WTC11 (cell line): ENCODE results near the gene TMTC3. TPM values are rescaled to one million over a fixed set of nuclear protein-coding genes. Genes with fewer than 3 reads are reported as not detected.
A peak's percentile ranks its signal among the peaks of the same experiment; 100 is the strongest.

Experiments used
- ATAC-seq: fragments of 200-7000 bp; cut with Tn5 transposase; 2 replicates; pipeline ENCODE4 v1.10.0; 2021; ENCODE audit warnings: mild to moderate bottlenecking, moderate library complexity
- CTCF ChIA-PET: fragments of 300-600 bp; sonication (Branson Sonifier 250); formaldehyde crosslinking; loops from one replicate; lab custom pipeline; 2021; ENCODE audit warnings: antibody characterized with exemption; lab: Charles Lee
- POLR2A ChIA-PET: fragments of 350-600 bp; sonication (Branson Sonifier 250); formaldehyde crosslinking; loops from one replicate; lab custom pipeline; 2021; ENCODE audit warnings: antibody characterized with exemption; lab: Charles Lee
- DNase-seq: peaks from one replicate; pipeline ENCODE4 v3.0.0; 2021; ENCODE audit warnings: low spot score
- H3K27ac Mint-ChIP-seq: 2 replicates; pipeline ENCODE4 v1.8.0; 2021; ENCODE audit warnings: mixed read lengths
- H3K27me3 Mint-ChIP-seq: 2 replicates; pipeline ENCODE4 v1.8.0; 2021; ENCODE audit warnings: low read depth, mild to moderate bottlenecking, moderate library complexity, mixed read lengths
- H3K36me3 Mint-ChIP-seq: 2 replicates; pipeline ENCODE4 v1.8.0; 2021; ENCODE audit warnings: mixed read lengths
- H3K4me1 Mint-ChIP-seq: 2 replicates; pipeline ENCODE4 v1.8.0; 2022; ENCODE audit warnings: mixed read lengths
- H3K4me3 Mint-ChIP-seq: 2 replicates; pipeline ENCODE4 v1.8.0; 2021; ENCODE audit warnings: mild to moderate bottlenecking, moderate library complexity, mixed read lengths
- H3K9me3 Mint-ChIP-seq: 2 replicates; pipeline ENCODE4 v1.8.0; 2021; ENCODE audit warnings: mixed read lengths
- ATF1 ChIP-seq: sonication (generic); formaldehyde crosslinking; IDR thresholded peaks from 2 replicates; pipeline ENCODE4 v1.8.1; 2023; ENCODE audit warnings: mild to moderate bottlenecking, moderate library complexity, missing genetic modification reagents
- CREM ChIP-seq: sonication (generic); formaldehyde crosslinking; IDR thresholded peaks from 2 replicates; pipeline ENCODE4 v1.8.1; 2022; ENCODE audit warnings: mild to moderate bottlenecking, missing genetic modification reagents, moderate library complexity
- ETV6 ChIP-seq: sonication (generic); formaldehyde crosslinking; IDR thresholded peaks from 2 replicates; pipeline ENCODE4 v1.8.1; 2022; ENCODE audit warnings: mild to moderate bottlenecking, missing genetic modification reagents
- FOXJ3 ChIP-seq: sonication (generic); formaldehyde crosslinking; IDR thresholded peaks from 2 replicates; pipeline ENCODE4 v1.9.0; 2021; ENCODE audit warnings: missing genetic modification reagents, mild to moderate bottlenecking, borderline replicate concordance
- GTF2I ChIP-seq: fragments of 250-450 bp; sonication (Bioruptor Pico); conservative IDR thresholded peaks from 2 replicates; pipeline ENCODE4 v1.4.0; 2021; ENCODE audit warnings: mild to moderate bottlenecking
- HMGA2 ChIP-seq: fragments of 250-450 bp; sonication (Bioruptor Pico); IDR thresholded peaks from 2 replicates; pipeline ENCODE4 v1.4.0; 2021; ENCODE audit warnings: mild to moderate bottlenecking, moderate library complexity
- MYBL2 ChIP-seq: sonication (generic); formaldehyde crosslinking; IDR thresholded peaks from 2 replicates; pipeline ENCODE4 v1.8.1; 2023; ENCODE audit warnings: mild to moderate bottlenecking, moderate library complexity, missing genetic modification reagents
- NR1H2 ChIP-seq: sonication (generic); formaldehyde crosslinking; IDR thresholded peaks from 2 replicates; pipeline ENCODE4 v1.9.0; 2021; ENCODE audit warnings: mild to moderate bottlenecking, moderate library complexity, missing genetic modification reagents
- RORB ChIP-seq: fragments of 250-450 bp; sonication (Bioruptor Pico); IDR thresholded peaks from 2 replicates; pipeline ENCODE4 v1.9.0; 2021; ENCODE audit warnings: mild to moderate bottlenecking
- TCF7 ChIP-seq: sonication (generic); formaldehyde crosslinking; IDR thresholded peaks from 2 replicates; pipeline ENCODE4 v1.8.0; 2022; ENCODE audit warnings: mild to moderate bottlenecking, low read depth, missing genetic modification reagents, moderate library complexity
- ZNF232 ChIP-seq: sonication (generic); formaldehyde crosslinking; IDR thresholded peaks from 2 replicates; pipeline ENCODE4 v1.8.0; 2022; ENCODE audit warnings: mild to moderate bottlenecking, missing genetic modification reagents
- ZNF416 ChIP-seq: fragments of 250-450 bp; sonication (Bioruptor Pico); IDR thresholded peaks from 2 replicates; pipeline ENCODE4 v1.9.0; 2021; ENCODE audit warnings: mild to moderate bottlenecking, inconsistent platforms
- total RNA-seq: library from RNA; stranded (reverse); gene quantifications from 3 replicates; pipeline ENCODE4 v1.2.3, GENCODE V29; 2021
- TF ChIP-seq, protein P1 (sequence below): fragments of 250-450 bp; sonication (Bioruptor Pico); conservative IDR thresholded peaks from 2 replicates; pipeline ENCODE4 v1.9.0; 2021; ENCODE audit warnings: mild to moderate bottlenecking
- TF ChIP-seq, protein P2 (sequence below): fragments of 250-450 bp; sonication (Bioruptor Pico); IDR thresholded peaks from 2 replicates; pipeline ENCODE4 v2.1.2; 2022; ENCODE audit warnings: mild to moderate bottlenecking, moderate library complexity
- TF ChIP-seq, protein P3 (sequence below): sonication (generic); formaldehyde crosslinking; IDR thresholded peaks from 2 replicates; pipeline ENCODE4 v1.8.0; 2022; ENCODE audit warnings: mild to moderate bottlenecking, missing genetic modification reagents
- TF ChIP-seq, protein P4 (sequence below): sonication (generic); formaldehyde crosslinking; IDR thresholded peaks from 2 replicates; pipeline ENCODE4 v1.8.1; 2023; ENCODE audit warnings: mild to moderate bottlenecking, missing genetic modification reagents, moderate library complexity
- TF ChIP-seq, protein P5 (sequence below): fragments of 250-450 bp; sonication (Bioruptor Pico); IDR thresholded peaks from 2 replicates; pipeline ENCODE4 v1.9.0; 2021; ENCODE audit warnings: moderate library complexity, mild to moderate bottlenecking, inconsistent platforms, borderline replicate concordance
- TF ChIP-seq, protein P6 (sequence below): sonication (generic); formaldehyde crosslinking; IDR thresholded peaks from 2 replicates; pipeline ENCODE4 v1.8.1; 2023; ENCODE audit warnings: mild to moderate bottlenecking, missing genetic modification reagents, borderline replicate concordance
- TF ChIP-seq, protein P7 (sequence below): sonication (generic); formaldehyde crosslinking; IDR thresholded peaks from 2 replicates; pipeline ENCODE4 v1.8.1; 2023; ENCODE audit warnings: mild to moderate bottlenecking, missing genetic modification reagents, moderate library complexity

Gene TMTC3
- total RNA-seq, 1 experiment from 2014 or later = 38.8 TPM

DNA sequence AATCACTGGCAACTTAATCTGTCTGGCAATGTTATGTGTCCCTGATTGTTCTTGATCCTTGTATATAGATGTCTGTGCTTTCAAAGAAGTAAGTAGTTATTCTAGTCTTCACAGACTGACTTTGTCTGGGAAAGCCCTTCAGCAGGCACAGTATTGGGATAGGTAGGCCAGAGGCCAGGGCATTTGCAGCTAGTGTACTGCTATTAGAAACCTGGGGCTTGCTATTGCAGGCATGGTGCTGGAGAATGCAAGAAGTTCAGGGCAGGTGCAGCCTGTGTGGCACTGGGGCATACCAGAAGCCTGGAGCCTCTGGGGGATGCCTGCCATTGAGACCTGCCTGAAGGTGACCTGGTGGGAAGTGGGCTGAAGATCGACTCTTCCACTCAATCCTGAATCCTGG, 96.3 kb downstream of the TMTC3 start:
- H3K27ac Mint-ChIP-seq = no peak overlapping the region
- no peak for DNase-seq
- no peaks in the 10 kb centered on the region; the same call in 1 of the 2 replicates for H3K27me3 Mint-ChIP-seq
- ATAC-seq = peak; percentile 22; the same call in 1 of the 2 replicates
- peaks cover 4% of the 10 kb centered on the region; the same call in 1 of the 2 replicates for H3K4me1 Mint-ChIP-seq
- peaks cover 4% of the 10 kb centered on the region; the same call in 1 of the 2 replicates for H3K36me3 Mint-ChIP-seq
- POLR2A ChIA-PET = no interaction called here
- H3K9me3 Mint-ChIP-seq = peaks cover 5% of the 10 kb centered on the region
- H3K4me3 Mint-ChIP-seq = no peak overlapping the region
- CTCF ChIA-PET = no interaction called here
- TF ChIP-seq MYBL2 (CRISPR knock-in tag) (no peak), HMGA2 (CRISPR knock-in tag) (no peak), CREM (CRISPR knock-in tag) (no peak), ETV6 (CRISPR knock-in tag) (no peak), RORB (CRISPR knock-in tag) (no peak), GTF2I (CRISPR knock-in tag) (no peak), FOXJ3 (CRISPR knock-in tag) (no peak), TCF7 (CRISPR knock-in tag) (no peak), ZNF232 (CRISPR knock-in tag) (no peak), ZNF416 (CRISPR knock-in tag) (no peak), NR1H2 (CRISPR knock-in tag) (no peak), ATF1 (CRISPR knock-in tag) (no peak)
- TF ChIP-seq, protein P1, sequence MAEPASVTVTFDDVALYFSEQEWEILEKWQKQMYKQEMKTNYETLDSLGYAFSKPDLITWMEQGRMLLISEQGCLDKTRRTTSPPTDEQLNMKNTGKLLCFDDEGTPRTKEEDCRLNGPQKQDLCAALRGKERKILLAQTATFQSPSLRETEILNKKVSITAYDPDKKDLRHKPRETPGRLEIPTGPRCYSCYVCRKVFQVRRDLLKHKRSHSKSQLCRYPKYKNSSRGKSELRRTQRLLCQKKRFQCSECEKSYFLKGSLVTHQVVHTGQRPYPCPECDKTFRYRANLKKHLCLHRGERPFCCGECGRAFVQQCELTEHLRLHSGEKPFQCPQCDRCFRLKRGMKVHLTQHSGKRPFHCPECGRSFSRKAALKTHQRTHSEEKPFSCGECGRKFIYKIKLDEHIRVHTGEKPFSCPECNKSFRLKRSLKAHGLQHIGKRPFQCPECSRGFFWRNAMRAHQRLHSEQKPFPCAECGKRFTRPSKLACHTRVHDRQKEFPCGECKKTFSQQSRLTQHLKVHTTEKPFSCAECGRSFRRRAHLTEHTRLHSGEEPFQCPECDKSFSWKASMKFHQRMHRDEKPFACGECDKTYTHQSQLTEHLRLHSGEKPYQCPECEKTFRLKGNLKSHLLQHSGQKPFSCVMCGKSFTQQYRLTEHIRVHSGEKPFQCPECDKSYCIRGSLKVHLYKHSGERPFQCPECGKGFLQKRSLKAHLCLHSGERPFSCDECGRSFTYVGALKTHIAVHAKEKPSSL = no peak
- TF ChIP-seq, protein P2, sequence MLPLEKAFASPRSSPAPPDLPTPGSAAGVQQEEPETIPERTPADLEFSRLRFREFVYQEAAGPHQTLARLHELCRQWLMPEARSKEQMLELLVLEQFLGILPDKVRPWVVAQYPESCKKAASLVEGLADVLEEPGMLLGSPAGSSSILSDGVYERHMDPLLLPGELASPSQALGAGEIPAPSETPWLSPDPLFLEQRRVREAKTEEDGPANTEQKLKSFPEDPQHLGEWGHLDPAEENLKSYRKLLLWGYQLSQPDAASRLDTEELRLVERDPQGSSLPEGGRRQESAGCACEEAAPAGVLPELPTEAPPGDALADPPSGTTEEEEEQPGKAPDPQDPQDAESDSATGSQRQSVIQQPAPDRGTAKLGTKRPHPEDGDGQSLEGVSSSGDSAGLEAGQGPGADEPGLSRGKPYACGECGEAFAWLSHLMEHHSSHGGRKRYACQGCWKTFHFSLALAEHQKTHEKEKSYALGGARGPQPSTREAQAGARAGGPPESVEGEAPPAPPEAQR (CRISPR knock-in tag) = no peak
- TF ChIP-seq, protein P3, sequence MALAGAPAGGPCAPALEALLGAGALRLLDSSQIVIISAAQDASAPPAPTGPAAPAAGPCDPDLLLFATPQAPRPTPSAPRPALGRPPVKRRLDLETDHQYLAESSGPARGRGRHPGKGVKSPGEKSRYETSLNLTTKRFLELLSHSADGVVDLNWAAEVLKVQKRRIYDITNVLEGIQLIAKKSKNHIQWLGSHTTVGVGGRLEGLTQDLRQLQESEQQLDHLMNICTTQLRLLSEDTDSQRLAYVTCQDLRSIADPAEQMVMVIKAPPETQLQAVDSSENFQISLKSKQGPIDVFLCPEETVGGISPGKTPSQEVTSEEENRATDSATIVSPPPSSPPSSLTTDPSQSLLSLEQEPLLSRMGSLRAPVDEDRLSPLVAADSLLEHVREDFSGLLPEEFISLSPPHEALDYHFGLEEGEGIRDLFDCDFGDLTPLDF (CRISPR knock-in tag) = no peak
- TF ChIP-seq, protein P4, sequence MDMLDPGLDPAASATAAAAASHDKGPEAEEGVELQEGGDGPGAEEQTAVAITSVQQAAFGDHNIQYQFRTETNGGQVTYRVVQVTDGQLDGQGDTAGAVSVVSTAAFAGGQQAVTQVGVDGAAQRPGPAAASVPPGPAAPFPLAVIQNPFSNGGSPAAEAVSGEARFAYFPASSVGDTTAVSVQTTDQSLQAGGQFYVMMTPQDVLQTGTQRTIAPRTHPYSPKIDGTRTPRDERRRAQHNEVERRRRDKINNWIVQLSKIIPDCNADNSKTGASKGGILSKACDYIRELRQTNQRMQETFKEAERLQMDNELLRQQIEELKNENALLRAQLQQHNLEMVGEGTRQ = no peak
- TF ChIP-seq, protein P5, sequence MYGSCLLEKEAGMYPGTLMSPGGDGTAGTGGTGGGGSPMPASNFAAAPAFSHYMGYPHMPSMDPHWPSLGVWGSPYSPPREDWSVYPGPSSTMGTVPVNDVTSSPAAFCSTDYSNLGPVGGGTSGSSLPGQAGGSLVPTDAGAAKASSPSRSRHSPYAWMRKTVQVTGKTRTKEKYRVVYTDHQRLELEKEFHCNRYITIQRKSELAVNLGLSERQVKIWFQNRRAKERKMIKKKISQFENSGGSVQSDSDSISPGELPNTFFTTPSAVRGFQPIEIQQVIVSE (CRISPR knock-in tag) = no peak
- TF ChIP-seq, protein P6, sequence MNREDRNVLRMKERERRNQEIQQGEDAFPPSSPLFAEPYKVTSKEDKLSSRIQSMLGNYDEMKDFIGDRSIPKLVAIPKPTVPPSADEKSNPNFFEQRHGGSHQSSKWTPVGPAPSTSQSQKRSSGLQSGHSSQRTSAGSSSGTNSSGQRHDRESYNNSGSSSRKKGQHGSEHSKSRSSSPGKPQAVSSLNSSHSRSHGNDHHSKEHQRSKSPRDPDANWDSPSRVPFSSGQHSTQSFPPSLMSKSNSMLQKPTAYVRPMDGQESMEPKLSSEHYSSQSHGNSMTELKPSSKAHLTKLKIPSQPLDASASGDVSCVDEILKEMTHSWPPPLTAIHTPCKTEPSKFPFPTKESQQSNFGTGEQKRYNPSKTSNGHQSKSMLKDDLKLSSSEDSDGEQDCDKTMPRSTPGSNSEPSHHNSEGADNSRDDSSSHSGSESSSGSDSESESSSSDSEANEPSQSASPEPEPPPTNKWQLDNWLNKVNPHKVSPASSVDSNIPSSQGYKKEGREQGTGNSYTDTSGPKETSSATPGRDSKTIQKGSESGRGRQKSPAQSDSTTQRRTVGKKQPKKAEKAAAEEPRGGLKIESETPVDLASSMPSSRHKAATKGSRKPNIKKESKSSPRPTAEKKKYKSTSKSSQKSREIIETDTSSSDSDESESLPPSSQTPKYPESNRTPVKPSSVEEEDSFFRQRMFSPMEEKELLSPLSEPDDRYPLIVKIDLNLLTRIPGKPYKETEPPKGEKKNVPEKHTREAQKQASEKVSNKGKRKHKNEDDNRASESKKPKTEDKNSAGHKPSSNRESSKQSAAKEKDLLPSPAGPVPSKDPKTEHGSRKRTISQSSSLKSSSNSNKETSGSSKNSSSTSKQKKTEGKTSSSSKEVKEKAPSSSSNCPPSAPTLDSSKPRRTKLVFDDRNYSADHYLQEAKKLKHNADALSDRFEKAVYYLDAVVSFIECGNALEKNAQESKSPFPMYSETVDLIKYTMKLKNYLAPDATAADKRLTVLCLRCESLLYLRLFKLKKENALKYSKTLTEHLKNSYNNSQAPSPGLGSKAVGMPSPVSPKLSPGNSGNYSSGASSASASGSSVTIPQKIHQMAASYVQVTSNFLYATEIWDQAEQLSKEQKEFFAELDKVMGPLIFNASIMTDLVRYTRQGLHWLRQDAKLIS (CRISPR knock-in tag) = no peak
- TF ChIP-seq, protein P7, sequence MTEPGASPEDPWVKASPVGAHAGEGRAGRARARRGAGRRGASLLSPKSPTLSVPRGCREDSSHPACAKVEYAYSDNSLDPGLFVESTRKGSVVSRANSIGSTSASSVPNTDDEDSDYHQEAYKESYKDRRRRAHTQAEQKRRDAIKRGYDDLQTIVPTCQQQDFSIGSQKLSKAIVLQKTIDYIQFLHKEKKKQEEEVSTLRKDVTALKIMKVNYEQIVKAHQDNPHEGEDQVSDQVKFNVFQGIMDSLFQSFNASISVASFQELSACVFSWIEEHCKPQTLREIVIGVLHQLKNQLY = no peak
